Raji (cell line): ENCODE results near the gene TGOLN2.

Experiments
- POLR2A ChIP-seq: IDR thresholded peaks from 2 replicates; pipeline ENCODE4 v1.6.1; 2011; ENCODE audit warnings: low read depth, low read length, control low read depth; ENCODE audit not compliant: insufficient read depth

The TGOLN2 gene

DNA sequence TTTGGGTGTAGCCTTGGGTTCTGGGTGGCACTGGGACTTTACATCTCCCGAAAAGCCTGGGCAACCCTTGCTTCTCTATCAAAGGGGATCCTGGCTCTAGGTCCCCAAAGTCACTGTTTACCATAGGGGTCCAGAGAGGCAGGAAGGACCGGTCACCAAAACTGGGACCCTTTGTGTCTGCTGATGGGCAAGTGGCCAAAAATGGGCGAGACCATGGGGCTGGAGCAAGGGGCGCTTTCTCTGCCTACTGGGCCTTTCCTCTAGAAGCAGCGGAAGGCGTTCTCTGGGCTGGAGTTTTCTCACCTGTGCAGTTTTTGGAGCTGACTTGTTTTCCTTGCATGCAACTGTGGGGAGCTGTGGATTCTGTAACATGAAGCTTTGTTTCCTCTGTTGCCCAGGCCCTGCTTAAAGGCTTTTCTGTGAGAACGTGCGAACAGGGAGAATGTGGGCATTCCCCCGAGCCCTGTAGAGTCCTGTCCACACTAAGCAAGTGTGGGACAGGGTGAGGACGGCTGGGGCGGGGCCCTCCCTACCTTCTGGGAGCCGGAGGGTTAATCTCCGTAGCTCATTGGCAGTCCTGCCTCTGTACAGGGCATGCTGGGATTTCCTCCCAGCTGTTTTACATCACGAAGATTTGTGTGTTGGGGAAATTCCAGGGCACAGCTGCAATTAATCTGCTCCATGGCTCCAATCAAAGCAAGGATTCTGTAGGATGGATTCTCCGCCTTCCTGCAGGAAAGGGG is 50.2 kb downstream of the TGOLN2 start:
- no peak for TF ChIP-seq POLR2A

GRCh38 chr2:85276571-85277118 is 51.1 kb downstream of the TGOLN2 start:
- no peak for TF ChIP-seq POLR2A

GRCh38 chr2:85275984-85276540 is 51.7 kb downstream of the TGOLN2 start:
- no peak for TF ChIP-seq POLR2A

DNA sequence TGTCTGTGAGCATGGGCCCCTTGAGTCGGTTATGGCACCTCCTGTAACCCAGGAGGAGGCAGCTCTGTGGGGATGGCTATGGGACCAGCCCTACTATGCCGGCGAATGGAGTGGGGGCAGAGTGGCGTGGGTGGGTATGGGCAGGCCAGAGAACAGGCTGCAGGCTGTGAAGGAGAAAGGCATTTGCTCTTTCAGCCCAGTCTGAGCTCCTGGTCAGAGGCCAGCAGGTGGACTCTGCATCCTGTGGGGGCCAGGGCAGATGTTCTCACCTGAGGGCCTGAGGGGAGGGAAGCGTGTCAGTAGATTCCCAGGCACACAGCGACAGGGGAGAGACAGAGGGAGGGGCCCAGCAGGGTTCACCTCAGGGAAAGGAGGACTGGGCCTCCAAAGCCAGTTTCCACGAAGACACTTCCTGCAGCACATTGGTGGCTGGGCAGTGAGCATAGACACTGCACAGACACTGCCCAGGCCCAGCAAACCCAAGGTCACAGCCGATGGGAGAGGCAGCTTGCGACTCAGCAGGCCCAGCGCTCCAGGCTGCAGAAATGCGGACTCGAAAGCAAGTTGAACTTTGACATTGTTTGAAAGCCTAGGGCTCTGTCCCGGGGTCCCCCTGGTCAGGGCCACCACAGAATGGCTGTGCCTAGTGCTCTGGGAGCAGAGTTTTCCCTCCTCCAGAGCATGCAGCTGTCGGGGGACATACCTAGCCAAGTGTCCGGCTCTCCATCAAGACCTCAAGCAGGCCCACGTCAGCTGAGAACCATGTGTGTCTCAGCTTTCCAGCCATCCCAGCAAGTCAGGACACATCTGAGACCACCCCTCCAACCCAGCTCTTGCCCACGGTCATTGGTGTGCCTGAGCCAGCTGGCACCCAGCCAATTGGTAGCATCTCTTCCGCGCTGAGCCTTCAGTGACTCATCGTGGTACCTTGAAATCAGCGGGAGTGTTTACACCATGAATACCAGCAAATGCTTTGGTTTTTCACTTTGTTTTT is 53.8 kb downstream of the TGOLN2 start:
- TF ChIP-seq POLR2A, result no peak

- no peak for TF ChIP-seq POLR2A
Observed at GRCh38 chr2:85272357-85272756, 55.4 kb downstream of the TGOLN2 start.

- TF ChIP-seq POLR2A, result no peak
Observed at GRCh38 chr2:85269959-85270358, 57.8 kb downstream of the TGOLN2 start.
